Measurements from ENCODE around the gene SIN3B. TPM values are rescaled to one million over a fixed set of nuclear protein-coding genes. Genes with fewer than 3 reads are reported as not detected.
A peak's percentile ranks its signal among the peaks of the same experiment; 100 is the strongest.

The SIN3B gene
- total and polyA plus RNA-seq, 2 donors, result 6.4 to 32.8 TPM

GRCh38 chr19:16878181-16878965 lies 49.2 kb downstream of the SIN3B start:
- DNase-seq (ENCODE audit: low read depth in 6 of 9, low spot score in 9 of 9), result no peak
- H3K36me3 ChIP-seq (ENCODE audit: control insufficient read depth in 2 of 2, insufficient read depth in 2 of 2, low read length in 1 of 2), result peaks cover 26 to 42% of the 10 kb centered on the region in 2 donors
- H3K9me3 ChIP-seq (ENCODE audit: control insufficient read depth in 2 of 2, insufficient read depth in 1 of 2, low read length in 1 of 2), result peaks cover 3 to 30% of the 10 kb centered on the region in 2 donors
- H3K4me1 ChIP-seq (ENCODE audit: control insufficient read depth in 2 of 2, insufficient read depth in 2 of 2, low read length in 2 of 2), result no peaks in the 10 kb centered on the region
- 98% methylated on average over 55 of the region's 55 CpGs for WGBS
- H3K27me3 ChIP-seq (ENCODE audit: control insufficient read depth in 2 of 2, insufficient read depth in 1 of 2, low read length in 1 of 2), result no peaks in the 10 kb centered on the region
- H3K27ac ChIP-seq (ENCODE audit: low read depth in 1 of 2, low read length in 1 of 2), result no peak overlapping the region
- no peak overlapping the region for H3K4me3 ChIP-seq (ENCODE audit: low read length in 2 of 2)

- peaks cover 0 to 3% of the 10 kb centered on the region in 2 donors for H3K4me1 ChIP-seq (ENCODE audit: control insufficient read depth in 2 of 2, insufficient read depth in 2 of 2, low read length in 2 of 2)
- H3K4me3 ChIP-seq (ENCODE audit: low read length in 2 of 2), result no peak overlapping the region
- no peak overlapping the region for H3K27ac ChIP-seq (ENCODE audit: low read depth in 1 of 2, low read length in 1 of 2)
- no peaks in the 10 kb centered on the region for H3K27me3 ChIP-seq (ENCODE audit: control insufficient read depth in 2 of 2, insufficient read depth in 1 of 2, low read length in 1 of 2)
- WGBS, result 96% methylated on average over 8 of the region's 8 CpGs
- peaks cover 3 to 36% of the 10 kb centered on the region in 2 donors for H3K9me3 ChIP-seq (ENCODE audit: control insufficient read depth in 2 of 2, insufficient read depth in 1 of 2, low read length in 1 of 2)
- DNase-seq (ENCODE audit: low read depth in 6 of 9, low spot score in 9 of 9), result no peak
- H3K36me3 ChIP-seq (ENCODE audit: control insufficient read depth in 2 of 2, insufficient read depth in 2 of 2, low read length in 1 of 2), result peaks cover 24 to 40% of the 10 kb centered on the region in 2 donors
These were observed 51.8 kb downstream of the SIN3B start for GRCh38 chr19:16880884-16881554.

- Histone ChIP-seq H3K9me3 (ENCODE audit: control insufficient read depth in 2 of 2, insufficient read depth in 1 of 2, low read length in 1 of 2) (peaks cover 3 to 36% of the 10 kb centered on the region in 2 donors), H3K4me3 (ENCODE audit: low read length in 2 of 2) (no peak overlapping the region), H3K27ac (ENCODE audit: low read depth in 1 of 2, low read length in 1 of 2) (no peak overlapping the region), H3K27me3 (ENCODE audit: control insufficient read depth in 2 of 2, insufficient read depth in 1 of 2, low read length in 1 of 2) (no peaks in the 10 kb centered on the region), H3K36me3 (ENCODE audit: control insufficient read depth in 2 of 2, insufficient read depth in 2 of 2, low read length in 1 of 2) (peaks cover 18 to 30% of the 10 kb centered on the region in 2 donors), H3K4me1 (ENCODE audit: control insufficient read depth in 2 of 2, insufficient read depth in 2 of 2, low read length in 2 of 2) (peaks cover 0 to 3% of the 10 kb centered on the region in 2 donors)
- 98% methylated on average over 3 of the region's 3 CpGs for whole genome bisulfite sequencing
- no peak for DNase-seq (ENCODE audit: low read depth in 6 of 9, low spot score in 9 of 9)
These were observed 52.9 kb downstream of the SIN3B start for GRCh38 chr19:16882146-16882545.

- Histone ChIP-seq H3K9me3 (ENCODE audit: control insufficient read depth in 2 of 2, insufficient read depth in 1 of 2, low read length in 1 of 2) (peaks cover 3 to 36% of the 10 kb centered on the region in 2 donors), H3K36me3 (ENCODE audit: control insufficient read depth in 2 of 2, insufficient read depth in 2 of 2, low read length in 1 of 2) (peaks cover 12 to 16% of the 10 kb centered on the region in 2 donors), H3K27me3 (ENCODE audit: control insufficient read depth in 2 of 2, insufficient read depth in 1 of 2, low read length in 1 of 2) (peaks cover 0 to 2% of the 10 kb centered on the region in 2 donors), H3K4me3 (ENCODE audit: low read length in 2 of 2) (no peak overlapping the region), H3K27ac (ENCODE audit: low read depth in 1 of 2, low read length in 1 of 2) (peak overlapping the region in 1 of 2 donors; percentile 1), H3K4me1 (ENCODE audit: control insufficient read depth in 2 of 2, insufficient read depth in 2 of 2, low read length in 2 of 2) (peaks cover 0 to 4% of the 10 kb centered on the region in 2 donors)
- no peak for DNase-seq (ENCODE audit: low read depth in 6 of 9, low spot score in 9 of 9)
- 46% methylated on average over 3 of the region's 3 CpGs for WGBS
These were observed 54.3 kb downstream of the SIN3B start for GRCh38 chr19:16883522-16883921.

- Histone ChIP-seq H3K27ac (ENCODE audit: low read depth in 1 of 2, low read length in 1 of 2) (no peak overlapping the region), H3K4me3 (ENCODE audit: low read length in 2 of 2) (no peak overlapping the region), H3K36me3 (ENCODE audit: control insufficient read depth in 2 of 2, insufficient read depth in 2 of 2, low read length in 1 of 2) (no peaks in the 10 kb centered on the region), H3K27me3 (ENCODE audit: control insufficient read depth in 2 of 2, insufficient read depth in 1 of 2, low read length in 1 of 2) (peaks cover 0 to 11% of the 10 kb centered on the region in 2 donors), H3K4me1 (ENCODE audit: control insufficient read depth in 2 of 2, insufficient read depth in 2 of 2, low read length in 2 of 2) (peaks cover 2 to 13% of the 10 kb centered on the region in 2 donors), H3K9me3 (ENCODE audit: control insufficient read depth in 2 of 2, insufficient read depth in 1 of 2, low read length in 1 of 2) (peaks cover 3 to 36% of the 10 kb centered on the region in 2 donors)
- 88% methylated on average over 5 of the region's 5 CpGs for WGBS
- DNase-seq (ENCODE audit: low read depth in 6 of 9, low spot score in 9 of 9), result no peak
These were observed 56.0 kb downstream of the SIN3B start for GRCh38 chr19:16885166-16885565.

- Histone ChIP-seq H3K4me1 (ENCODE audit: control insufficient read depth in 2 of 2, insufficient read depth in 2 of 2, low read length in 2 of 2) (peaks cover 2 to 13% of the 10 kb centered on the region in 2 donors), H3K36me3 (ENCODE audit: control insufficient read depth in 2 of 2, insufficient read depth in 2 of 2, low read length in 1 of 2) (no peaks in the 10 kb centered on the region), H3K9me3 (ENCODE audit: control insufficient read depth in 2 of 2, insufficient read depth in 1 of 2, low read length in 1 of 2) (peaks cover 2 to 25% of the 10 kb centered on the region in 2 donors), H3K27me3 (ENCODE audit: control insufficient read depth in 2 of 2, insufficient read depth in 1 of 2, low read length in 1 of 2) (peaks cover 0 to 11% of the 10 kb centered on the region in 2 donors), H3K4me3 (ENCODE audit: low read length in 2 of 2) (no peak overlapping the region), H3K27ac (ENCODE audit: low read depth in 1 of 2, low read length in 1 of 2) (no peak overlapping the region)
- 90% methylated on average over 20 of the region's 20 CpGs for WGBS
- no peak for DNase-seq (ENCODE audit: low read depth in 6 of 9, low spot score in 9 of 9)
These were observed 57.2 kb downstream of the SIN3B start for GRCh38 chr19:16886305-16886880.

- Histone ChIP-seq H3K9me3 (ENCODE audit: control insufficient read depth in 2 of 2, insufficient read depth in 1 of 2, low read length in 1 of 2) (peaks cover 0 to 13% of the 10 kb centered on the region in 2 donors), H3K27me3 (ENCODE audit: control insufficient read depth in 2 of 2, insufficient read depth in 1 of 2, low read length in 1 of 2) (peaks cover 0 to 11% of the 10 kb centered on the region in 2 donors), H3K4me3 (ENCODE audit: low read length in 2 of 2) (no peak overlapping the region), H3K4me1 (ENCODE audit: control insufficient read depth in 2 of 2, insufficient read depth in 2 of 2, low read length in 2 of 2) (peaks cover 5 to 17% of the 10 kb centered on the region in 2 donors), H3K27ac (ENCODE audit: low read depth in 1 of 2, low read length in 1 of 2) (no peak overlapping the region), H3K36me3 (ENCODE audit: control insufficient read depth in 2 of 2, insufficient read depth in 2 of 2, low read length in 1 of 2) (no peaks in the 10 kb centered on the region)
- DNase-seq (ENCODE audit: low read depth in 6 of 9, low spot score in 9 of 9), result no peak
- 69% methylated on average over 17 of the region's 17 CpGs for WGBS
These were observed 58.4 kb downstream of the SIN3B start for GRCh38 chr19:16887353-16888265.

GRCh38 chr19:16888629-16889365 lies 59.6 kb downstream of the SIN3B start, which contains the start of gene F2RL3:
F2RL3 (plus strand) TSS chr19:16888999; CDS start chr19:16889190, 191 bp downstream.
- Histone ChIP-seq H3K4me3 (ENCODE audit: low read length in 2 of 2) (no peak within 1 kb of the TSS), H3K27ac (ENCODE audit: low read depth in 1 of 2, low read length in 1 of 2) (no peak within 1 kb of the TSS), H3K4me1 (ENCODE audit: control insufficient read depth in 2 of 2, insufficient read depth in 2 of 2, low read length in 2 of 2) (peaks cover 12 to 26% of the 10 kb centered on the region in 2 donors), H3K36me3 (ENCODE audit: control insufficient read depth in 2 of 2, insufficient read depth in 2 of 2, low read length in 1 of 2) (no peaks in the 10 kb centered on the region), H3K9me3 (ENCODE audit: control insufficient read depth in 2 of 2, insufficient read depth in 1 of 2, low read length in 1 of 2) (peaks cover 0 to 2% of the 10 kb centered on the region in 2 donors), H3K27me3 (ENCODE audit: control insufficient read depth in 2 of 2, insufficient read depth in 1 of 2, low read length in 1 of 2) (peaks cover 0 to 18% of the 10 kb centered on the region in 2 donors)
- WGBS, result 9% methylated on average over 31 of the region's 31 CpGs
- no peak for DNase-seq (ENCODE audit: low read depth in 6 of 9, low spot score in 9 of 9)

Measured in thymus (tissue), 11 donors.